ENCODE results near the gene PRSS12. TPM values are rescaled to one million over a fixed set of nuclear protein-coding genes. Genes with fewer than 3 reads are reported as not detected.
A peak's percentile ranks its signal among the peaks of the same experiment; 100 is the strongest.
"Not testable (repeated sequence)": the region's sequence is repeated elsewhere in the genome, so short reads cannot be mapped to it uniquely, and the experiment has no call there.

The PRSS12 gene
- 1 to 10 TPM in 1 of 4 donors, under 1 TPM in 3; 0.28 to 1.3 (median 0.52) TPM for total RNA-seq
- polyA plus RNA-seq, result 10 to 100 TPM in 1 of 3 donors, 1 to 10 TPM in 2; 6.2 to 16.1 (median 6.6) TPM

GRCh38 chr4:118352843-118353533 lies at the start of gene PRSS12:
PRSS12 (minus strand) TSS chr4:118353003; CDS start chr4:118352720, 283 bp downstream.
- peak within 1 kb of the TSS; percentile 32 to 55 (median 50) for H3K4me3 ChIP-seq
- no peaks in the 10 kb centered on the region for H3K36me3 ChIP-seq
- H3K9me3 ChIP-seq, result no peaks in the 10 kb centered on the region
- DNase-seq, result peak; percentile 70
- intact Hi-C loops (cut with DNase I), result loop anchor here (5.0 kb wide), 1 partner anchor 71 kb away; no protein-coding TSS in a partner anchor
- H3K4me1 ChIP-seq, result peaks cover 0 to 17% (median 15%) of the 10 kb centered on the region in 4 donors
- 1 to 2% methylated on average over 59 of the region's 59 CpGs for WGBS, 2 donors
- TF ChIP-seq POLR2A (IDR thresholded peaks at IDR 0.05), result no peak
- no peak for TF ChIP-seq POLR2AphosphoS5 (IDR thresholded peaks at IDR 0.05)
- TF ChIP-seq CTCF (IDR thresholded peaks at IDR 0.05), result peak; percentile 15 to 69 (median 34)
- no peak for TF ChIP-seq EP300 (IDR thresholded peaks at IDR 0.05)
- peaks cover 28 to 56% (median 30%) of the 10 kb centered on the region in 3 donors for H3K27me3 ChIP-seq
- H3K27ac ChIP-seq, result peak within 1 kb of the TSS in 1 of 4 donors; percentile 20

GRCh38 chr4:118400356-118400755 lies 47.6 kb upstream of the PRSS12 start:
- 43 to 67% methylated on average over 3 of the region's 3 CpGs for WGBS, 2 donors
- H3K27me3 ChIP-seq, result no peaks in the 10 kb centered on the region
- intact Hi-C loops (cut with DNase I), result no loop called here
- H3K4me1 ChIP-seq, result no peaks in the 10 kb centered on the region
- DNase-seq, result no peak
- H3K4me3 ChIP-seq, result no peak overlapping the region
- no peaks in the 10 kb centered on the region for H3K9me3 ChIP-seq
- no peaks in the 10 kb centered on the region for H3K36me3 ChIP-seq
- H3K27ac ChIP-seq, result no peak overlapping the region
- no peak for TF ChIP-seq POLR2AphosphoS5 (IDR thresholded peaks at IDR 0.05)

GRCh38 chr4:118399883-118400282 lies 47.1 kb upstream of the PRSS12 start:
- intact Hi-C loops (cut with DNase I), result not testable (repeated sequence)

GRCh38 chr4:118398226-118399090 lies 45.7 kb upstream of the PRSS12 start:
- Histone ChIP-seq H3K4me3 (no peak overlapping the region), H3K27me3 (no peaks in the 10 kb centered on the region), H3K4me1 (no peaks in the 10 kb centered on the region), H3K9me3 (no peaks in the 10 kb centered on the region), H3K27ac (no peak overlapping the region), H3K36me3 (no peaks in the 10 kb centered on the region)
- WGBS, 2 donors, result 61 to 74% methylated on average over 5 of the region's 5 CpGs
- DNase-seq, result no peak
- intact Hi-C loops (cut with DNase I), result no loop called here
- TF ChIP-seq EP300 (IDR thresholded peaks at IDR 0.05) (no peak), POLR2A (IDR thresholded peaks at IDR 0.05) (no peak), POLR2AphosphoS5 (IDR thresholded peaks at IDR 0.05) (no peak), CTCF (IDR thresholded peaks at IDR 0.05) (no peak)

More at GRCh38 chr4:118399883-118400282, 47.1 kb upstream of the PRSS12 start:
- H3K36me3 ChIP-seq, DNase-seq, H3K27ac ChIP-seq, H3K9me3 ChIP-seq, H3K4me3 ChIP-seq, H3K27me3 ChIP-seq, H3K4me1 ChIP-seq: not testable (repeated sequence)
- 51 to 62% methylated on average over 4 of the region's 4 CpGs for WGBS, 2 donors

GRCh38 chr4:118397623-118397979 lies 44.8 kb upstream of the PRSS12 start:
- Histone ChIP-seq H3K4me1 (no peaks in the 10 kb centered on the region), H3K4me3 (no peak overlapping the region), H3K9me3 (no peaks in the 10 kb centered on the region), H3K27ac (no peak overlapping the region), H3K27me3 (no peaks in the 10 kb centered on the region), H3K36me3 (no peaks in the 10 kb centered on the region)
- intact Hi-C loops (cut with DNase I), result no loop called here
- WGBS, 2 donors, result 76 to 90% methylated on average over 1 of the region's 1 CpG
- TF ChIP-seq POLR2A (IDR thresholded peaks at IDR 0.05) (no peak), EP300 (IDR thresholded peaks at IDR 0.05) (no peak)
- DNase-seq, result no peak
